ENCODE results near the gene TRIM71.
"Not testable (repeated sequence)": the region's sequence is repeated elsewhere in the genome, so short reads cannot be mapped to it uniquely, and the experiment has no call there.

Gene TRIM71

GRCh38 chr3:32801440-32801839 lies 16.4 kb upstream of the TRIM71 start:
- not testable (repeated sequence) for H3K4me1 ChIP-seq (ENCODE audit: control insufficient read depth, insufficient read depth, low read length); H3K36me3 ChIP-seq (ENCODE audit: control insufficient read depth, insufficient read depth, low read length); H3K9ac ChIP-seq (ENCODE audit: low read length); H3K9me3 ChIP-seq (ENCODE audit: control insufficient read depth, low read length); H3K4me3 ChIP-seq (ENCODE audit: low read length); H3K27me3 ChIP-seq (ENCODE audit: control insufficient read depth, insufficient read depth, low read length)

DNA sequence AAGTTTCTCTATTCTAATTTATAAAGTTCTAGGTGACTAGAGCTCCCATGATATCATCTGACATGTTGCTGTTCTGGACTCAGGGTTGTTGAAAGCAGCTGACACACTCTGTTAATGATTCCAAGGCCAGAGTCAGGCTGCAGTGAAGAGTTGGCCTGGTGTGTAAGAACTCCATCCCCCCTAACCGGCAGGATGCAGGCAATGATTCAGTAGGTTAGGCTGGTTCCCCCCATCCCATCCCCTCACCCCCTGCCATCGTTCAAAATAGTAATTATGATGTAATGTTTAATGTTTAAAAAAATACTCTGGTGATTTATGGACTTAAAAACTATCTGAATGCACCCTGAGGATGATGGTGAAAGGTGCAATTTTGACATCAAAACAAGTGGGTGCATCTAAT lies 4.6 kb upstream of the TRIM71 start:
- Histone ChIP-seq H3K4me3 (ENCODE audit: low read length) (no peak overlapping the region), H3K9me3 (ENCODE audit: control insufficient read depth, low read length) (no peaks in the 10 kb centered on the region), H3K36me3 (ENCODE audit: control insufficient read depth, insufficient read depth, low read length) (no peaks in the 10 kb centered on the region), H3K27me3 (ENCODE audit: control insufficient read depth, insufficient read depth, low read length) (peaks cover 37% of the 10 kb centered on the region), H3K4me1 (ENCODE audit: control insufficient read depth, insufficient read depth, low read length) (peaks cover 13% of the 10 kb centered on the region), H3K9ac (ENCODE audit: low read length) (no peak overlapping the region)

DNA sequence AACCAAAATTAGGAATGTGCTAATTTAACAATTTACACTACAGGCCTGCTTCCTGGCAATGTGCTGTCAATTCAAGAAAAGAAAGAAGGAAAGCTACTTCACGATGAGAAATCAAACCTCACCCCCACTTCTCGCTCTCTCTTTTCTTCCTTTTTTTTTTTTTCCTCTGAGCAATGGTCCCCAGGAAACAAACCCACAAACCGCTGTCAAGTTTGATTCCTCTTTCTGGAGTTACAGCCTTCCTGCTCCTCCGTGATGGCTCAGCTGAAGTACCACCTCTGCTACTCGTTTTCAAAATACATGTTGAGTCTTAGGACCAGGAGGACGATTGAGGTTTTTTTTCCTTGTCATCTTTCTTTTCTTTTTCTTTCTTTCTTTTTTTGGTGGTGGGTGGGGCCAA lies 3.4 kb upstream of the TRIM71 start:
- Histone ChIP-seq H3K4me3 (ENCODE audit: low read length) (no peak overlapping the region), H3K36me3 (ENCODE audit: control insufficient read depth, insufficient read depth, low read length) (no peaks in the 10 kb centered on the region), H3K4me1 (ENCODE audit: control insufficient read depth, insufficient read depth, low read length) (peaks cover 17% of the 10 kb centered on the region), H3K27me3 (ENCODE audit: control insufficient read depth, insufficient read depth, low read length) (peaks cover 47% of the 10 kb centered on the region), H3K9me3 (ENCODE audit: control insufficient read depth, low read length) (no peaks in the 10 kb centered on the region), H3K9ac (ENCODE audit: low read length) (no peak overlapping the region)

GRCh38 chr3:32815841-32816438 lies 1.9 kb upstream of the TRIM71 start:
- no peak overlapping the region for H3K4me3 ChIP-seq (ENCODE audit: low read length)

GRCh38 chr3:32816439-32817256 lies 1.1 kb upstream of the TRIM71 start:
- Histone ChIP-seq H3K4me3 (ENCODE audit: low read length) (no peak overlapping the region), H3K27me3 (ENCODE audit: control insufficient read depth, insufficient read depth, low read length) (peaks cover 70% of the 10 kb centered on the region), H3K9me3 (ENCODE audit: control insufficient read depth, low read length) (peaks cover 3% of the 10 kb centered on the region), H3K36me3 (ENCODE audit: control insufficient read depth, insufficient read depth, low read length) (no peaks in the 10 kb centered on the region), H3K4me1 (ENCODE audit: control insufficient read depth, insufficient read depth, low read length) (peaks cover 17% of the 10 kb centered on the region), H3K9ac (ENCODE audit: low read length) (no peak overlapping the region)

More at GRCh38 chr3:32815841-32816438, 1.9 kb upstream of the TRIM71 start:
- Histone ChIP-seq H3K4me1 (ENCODE audit: control insufficient read depth, insufficient read depth, low read length) (peaks cover 17% of the 10 kb centered on the region), H3K9ac (ENCODE audit: low read length) (no peak overlapping the region), H3K27me3 (ENCODE audit: control insufficient read depth, insufficient read depth, low read length) (peaks cover 63% of the 10 kb centered on the region), H3K36me3 (ENCODE audit: control insufficient read depth, insufficient read depth, low read length) (no peaks in the 10 kb centered on the region), H3K9me3 (ENCODE audit: control insufficient read depth, low read length) (peaks cover 3% of the 10 kb centered on the region)

GRCh38 chr3:32817257-32817557 lies 590 bp upstream of the TRIM71 start:
- Histone ChIP-seq H3K9me3 (ENCODE audit: control insufficient read depth, low read length) (peaks cover 3% of the 10 kb centered on the region), H3K9ac (ENCODE audit: low read length) (no peak overlapping the region), H3K4me3 (ENCODE audit: low read length) (no peak overlapping the region), H3K27me3 (ENCODE audit: control insufficient read depth, insufficient read depth, low read length) (peaks cover 76% of the 10 kb centered on the region), H3K36me3 (ENCODE audit: control insufficient read depth, insufficient read depth, low read length) (no peaks in the 10 kb centered on the region), H3K4me1 (ENCODE audit: control insufficient read depth, insufficient read depth, low read length) (peaks cover 17% of the 10 kb centered on the region)

DNA sequence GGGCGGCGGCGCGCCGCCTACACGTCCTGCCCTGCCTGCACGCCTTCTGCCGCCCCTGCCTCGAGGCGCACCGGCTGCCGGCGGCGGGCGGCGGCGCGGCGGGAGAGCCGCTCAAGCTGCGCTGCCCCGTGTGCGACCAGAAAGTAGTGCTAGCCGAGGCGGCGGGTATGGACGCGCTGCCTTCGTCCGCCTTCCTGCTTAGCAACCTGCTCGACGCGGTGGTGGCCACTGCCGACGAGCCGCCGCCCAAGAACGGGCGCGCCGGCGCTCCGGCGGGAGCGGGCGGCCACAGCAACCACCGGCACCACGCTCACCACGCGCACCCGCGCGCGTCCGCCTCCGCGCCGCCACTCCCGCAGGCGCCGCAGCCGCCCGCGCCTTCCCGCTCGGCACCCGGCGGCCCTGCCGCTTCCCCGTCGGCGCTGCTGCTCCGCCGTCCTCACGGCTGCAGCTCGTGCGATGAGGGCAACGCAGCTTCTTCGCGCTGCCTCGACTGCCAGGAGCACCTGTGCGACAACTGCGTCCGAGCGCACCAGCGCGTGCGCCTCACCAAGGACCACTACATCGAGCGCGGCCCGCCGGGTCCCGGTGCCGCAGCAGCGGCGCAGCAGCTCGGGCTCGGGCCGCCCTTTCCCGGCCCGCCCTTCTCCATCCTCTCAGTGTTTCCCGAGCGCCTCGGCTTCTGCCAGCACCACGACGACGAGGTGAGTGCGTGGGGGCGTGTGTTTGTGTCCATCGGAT lies 602 bp downstream of the TRIM71 start:
- Histone ChIP-seq H3K4me3 (ENCODE audit: low read length) (no peak overlapping the region), H3K27me3 (ENCODE audit: control insufficient read depth, insufficient read depth, low read length) (peaks cover 87% of the 10 kb centered on the region), H3K4me1 (ENCODE audit: control insufficient read depth, insufficient read depth, low read length) (peaks cover 17% of the 10 kb centered on the region), H3K9me3 (ENCODE audit: control insufficient read depth, low read length) (peaks cover 3% of the 10 kb centered on the region), H3K36me3 (ENCODE audit: control insufficient read depth, insufficient read depth, low read length) (no peaks in the 10 kb centered on the region), H3K9ac (ENCODE audit: low read length) (no peak overlapping the region)

- peaks cover 3% of the 10 kb centered on the region for H3K9me3 ChIP-seq (ENCODE audit: control insufficient read depth, low read length)
- H3K27me3 ChIP-seq (ENCODE audit: control insufficient read depth, insufficient read depth, low read length), result peaks cover 92% of the 10 kb centered on the region
- H3K36me3 ChIP-seq (ENCODE audit: control insufficient read depth, insufficient read depth, low read length), result no peaks in the 10 kb centered on the region
- H3K4me1 ChIP-seq (ENCODE audit: control insufficient read depth, insufficient read depth, low read length), result peaks cover 17% of the 10 kb centered on the region
- no peak overlapping the region for H3K4me3 ChIP-seq (ENCODE audit: low read length)
- no peak overlapping the region for H3K9ac ChIP-seq (ENCODE audit: low read length)
These were observed 1.2 kb downstream of the TRIM71 start for GRCh38 chr3:32818970-32819511.

- H3K4me1 ChIP-seq (ENCODE audit: control insufficient read depth, insufficient read depth, low read length), result peaks cover 17% of the 10 kb centered on the region
- H3K9ac ChIP-seq (ENCODE audit: low read length), result no peak overlapping the region
- no peaks in the 10 kb centered on the region for H3K36me3 ChIP-seq (ENCODE audit: control insufficient read depth, insufficient read depth, low read length)
- H3K4me3 ChIP-seq (ENCODE audit: low read length), result no peak overlapping the region
- H3K9me3 ChIP-seq (ENCODE audit: control insufficient read depth, low read length), result peaks cover 3% of the 10 kb centered on the region
- peaks cover 88% of the 10 kb centered on the region for H3K27me3 ChIP-seq (ENCODE audit: control insufficient read depth, insufficient read depth, low read length)
These were observed 2.0 kb downstream of the TRIM71 start for GRCh38 chr3:32819551-32820348.

DNA sequence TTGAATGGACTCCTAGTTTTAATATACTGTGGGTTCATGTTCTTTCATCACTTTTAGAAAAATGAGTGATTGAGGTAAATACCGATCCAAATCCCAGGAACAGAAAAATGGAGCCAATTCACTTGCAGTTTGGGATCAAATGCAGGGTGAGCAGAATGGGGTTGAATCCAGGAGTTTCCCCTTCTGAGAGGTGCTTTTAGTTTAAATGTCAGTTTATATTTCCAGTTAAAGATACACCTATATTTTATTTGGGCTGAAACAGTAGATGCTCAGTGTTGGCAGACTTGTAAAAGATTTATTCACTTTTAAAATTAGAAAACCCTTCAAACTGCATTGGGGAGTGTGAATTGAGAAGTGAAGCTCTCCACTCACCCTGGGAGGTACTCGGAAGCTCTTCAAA lies 2.6 kb downstream of the TRIM71 start:
- H3K4me1 ChIP-seq (ENCODE audit: control insufficient read depth, insufficient read depth, low read length), result peaks cover 17% of the 10 kb centered on the region
- peaks cover 3% of the 10 kb centered on the region for H3K9me3 ChIP-seq (ENCODE audit: control insufficient read depth, low read length)
- H3K36me3 ChIP-seq (ENCODE audit: control insufficient read depth, insufficient read depth, low read length), result no peaks in the 10 kb centered on the region
- H3K4me3 ChIP-seq (ENCODE audit: low read length), result no peak overlapping the region
- H3K9ac ChIP-seq (ENCODE audit: low read length), result no peak overlapping the region
- peaks cover 83% of the 10 kb centered on the region for H3K27me3 ChIP-seq (ENCODE audit: control insufficient read depth, insufficient read depth, low read length)

DNA sequence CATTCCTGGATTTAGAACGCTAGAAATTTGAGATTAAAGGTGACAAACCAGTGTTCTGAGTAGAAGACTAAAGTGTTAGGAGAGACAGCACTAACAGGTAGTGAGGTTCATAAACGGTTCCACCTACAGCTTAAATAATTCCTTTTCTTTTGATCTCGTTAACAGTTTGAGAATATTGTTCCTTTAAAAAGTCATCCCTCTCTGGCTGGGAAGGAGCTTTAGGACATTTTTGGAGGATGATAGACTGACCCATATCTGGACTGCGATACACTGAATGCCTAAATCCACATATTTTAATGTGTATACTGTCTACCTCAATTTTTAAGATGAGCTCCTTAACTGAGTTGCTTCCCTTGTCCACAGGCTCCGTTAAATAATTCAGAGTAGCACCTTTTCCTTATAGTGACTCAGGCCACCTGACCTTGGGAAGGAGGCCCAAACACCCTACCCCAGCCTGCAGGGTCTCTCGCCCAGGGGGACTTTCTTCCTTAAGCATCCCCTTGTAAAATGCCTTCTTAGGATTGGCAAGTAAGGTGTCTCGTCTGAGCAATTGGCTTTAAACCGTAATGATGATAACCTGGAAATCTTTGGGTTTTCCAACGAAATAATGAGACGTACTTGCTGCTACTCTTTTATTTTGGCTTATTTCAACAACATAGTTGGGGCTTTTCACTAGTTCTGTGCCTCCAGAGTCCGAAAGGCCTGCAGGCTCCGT lies 3.3 kb downstream of the TRIM71 start:
- no peak overlapping the region for H3K4me3 ChIP-seq (ENCODE audit: low read length)
- no peak overlapping the region for H3K9ac ChIP-seq (ENCODE audit: low read length)
- H3K4me1 ChIP-seq (ENCODE audit: control insufficient read depth, insufficient read depth, low read length), result peaks cover 17% of the 10 kb centered on the region
- no peaks in the 10 kb centered on the region for H3K36me3 ChIP-seq (ENCODE audit: control insufficient read depth, insufficient read depth, low read length)
- peaks cover 3% of the 10 kb centered on the region for H3K9me3 ChIP-seq (ENCODE audit: control insufficient read depth, low read length)
- peaks cover 76% of the 10 kb centered on the region for H3K27me3 ChIP-seq (ENCODE audit: control insufficient read depth, insufficient read depth, low read length)

All from mucosa of stomach (tissue), 1 donor.